Sigmoid colon (tissue), 4 donors: ENCODE results near the gene KANK4.

ENCODE experiments used
- EP300 ChIP-seq, 4 donors: sonication (generic); formaldehyde crosslinking; IDR thresholded peaks; one replicate each; pipeline ENCODE4 v1.6.1; 2017; ENCODE audit warnings: antibody characterized with exemption in 4 of 4
- POLR2A ChIP-seq, 2 donors: fragments of 450-650 bp; IDR thresholded peaks; one replicate each; pipeline ENCODE4 v1.6.1; 2016; ENCODE audit warnings: antibody characterized with exemption in 2 of 2, mild to moderate bottlenecking in 2 of 2, moderate library complexity in 2 of 2
- TF ChIP-seq, protein P1 (sequence below), 4 experiments: fragments of 450-650 bp in 3 of 4; fragments of 200-600 bp in 1 of 4; IDR thresholded peaks; one replicate each; pipeline ENCODE4 v1.5.1; 2016 to 2019; ENCODE audit warnings: antibody characterized with exemption in 4 of 4, mild to moderate bottlenecking in 3 of 4, moderate library complexity in 2 of 4

DNA sequence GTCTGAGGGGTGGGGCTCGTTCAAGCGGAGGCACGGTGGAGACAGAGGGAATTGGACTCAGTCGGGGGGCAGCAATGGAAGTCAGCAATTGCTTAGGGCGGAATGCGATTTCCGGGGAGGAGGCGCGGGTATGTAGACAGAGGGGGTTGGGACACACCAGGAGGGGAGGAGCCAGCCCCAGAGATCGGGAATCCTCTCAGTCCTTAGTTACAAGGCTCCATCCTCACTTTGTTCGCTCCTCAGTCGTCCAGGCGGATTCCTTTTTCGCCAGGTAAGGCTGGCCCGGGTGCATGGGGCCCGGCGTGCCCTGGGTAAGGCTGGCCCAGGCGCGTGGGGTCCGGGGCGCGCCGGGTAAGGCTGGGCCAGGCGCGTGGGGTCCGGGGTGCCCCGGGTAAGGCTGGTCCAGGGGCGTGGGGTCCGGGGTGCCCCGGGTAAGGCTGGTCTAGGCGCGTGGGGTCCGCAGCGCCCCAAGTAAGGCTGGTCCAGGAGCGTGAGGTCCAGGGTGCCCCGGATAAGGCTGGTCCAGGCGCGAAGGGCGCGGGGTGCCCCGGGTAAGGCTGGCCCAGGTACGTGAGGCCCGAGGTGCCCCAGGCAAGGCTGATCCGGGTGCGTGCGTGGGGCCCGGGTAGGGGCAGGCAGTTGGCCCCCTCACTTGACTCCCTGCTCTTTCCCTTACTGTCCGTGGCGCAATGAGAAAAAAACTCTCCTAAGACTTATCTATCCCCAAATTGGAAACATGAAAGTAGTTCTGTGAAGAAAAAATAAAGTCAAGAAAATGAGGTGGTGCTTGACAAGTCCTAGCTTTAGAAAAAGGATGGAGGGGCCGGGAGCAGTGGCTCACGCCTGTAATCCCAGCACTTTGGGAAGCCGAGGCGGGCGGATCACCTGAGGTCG lies 124.3 kb downstream of the KANK4 start, which contains the start of gene L1TD1:
- TF ChIP-seq, protein P1, sequence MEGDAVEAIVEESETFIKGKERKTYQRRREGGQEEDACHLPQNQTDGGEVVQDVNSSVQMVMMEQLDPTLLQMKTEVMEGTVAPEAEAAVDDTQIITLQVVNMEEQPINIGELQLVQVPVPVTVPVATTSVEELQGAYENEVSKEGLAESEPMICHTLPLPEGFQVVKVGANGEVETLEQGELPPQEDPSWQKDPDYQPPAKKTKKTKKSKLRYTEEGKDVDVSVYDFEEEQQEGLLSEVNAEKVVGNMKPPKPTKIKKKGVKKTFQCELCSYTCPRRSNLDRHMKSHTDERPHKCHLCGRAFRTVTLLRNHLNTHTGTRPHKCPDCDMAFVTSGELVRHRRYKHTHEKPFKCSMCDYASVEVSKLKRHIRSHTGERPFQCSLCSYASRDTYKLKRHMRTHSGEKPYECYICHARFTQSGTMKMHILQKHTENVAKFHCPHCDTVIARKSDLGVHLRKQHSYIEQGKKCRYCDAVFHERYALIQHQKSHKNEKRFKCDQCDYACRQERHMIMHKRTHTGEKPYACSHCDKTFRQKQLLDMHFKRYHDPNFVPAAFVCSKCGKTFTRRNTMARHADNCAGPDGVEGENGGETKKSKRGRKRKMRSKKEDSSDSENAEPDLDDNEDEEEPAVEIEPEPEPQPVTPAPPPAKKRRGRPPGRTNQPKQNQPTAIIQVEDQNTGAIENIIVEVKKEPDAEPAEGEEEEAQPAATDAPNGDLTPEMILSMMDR (IDR thresholded peaks at IDR 0.05): no peak
- TF ChIP-seq EP300 (IDR thresholded peaks at IDR 0.05) (no peak), POLR2A (IDR thresholded peaks at IDR 0.05) (no peak)
